ENCODE results near the gene EFL1. TPM values are rescaled to one million over a fixed set of nuclear protein-coding genes. Genes with fewer than 3 reads are reported as not detected.
"Not testable (repeated sequence)": the region's sequence is repeated elsewhere in the genome, so short reads cannot be mapped to it uniquely, and the experiment has no call there.

Gene EFL1
- total RNA-seq, 1 experiment from 2014 or later, result 29.1 TPM

- TF ChIP-seq CTCF (IDR thresholded peaks at IDR 0.05; ENCODE audit: unreplicated experiment), result no peak
- Mint-ChIP-seq H3K27me3 (ENCODE audit: unreplicated experiment) (no peaks in the 10 kb centered on the region), H3K4me1 (ENCODE audit: low read depth, unreplicated experiment) (no peaks in the 10 kb centered on the region), H3K27ac (ENCODE audit: unreplicated experiment) (no peak overlapping the region), H3K9me3 (ENCODE audit: low read depth, unreplicated experiment) (no peaks in the 10 kb centered on the region), H3K36me3 (ENCODE audit: insufficient read depth, unreplicated experiment) (no peaks in the 10 kb centered on the region), H3K4me3 (ENCODE audit: low read depth, unreplicated experiment) (no peak overlapping the region)
- no TSS peak for BruUV-seq (replicated peaks)
- CTCF ChIA-PET, result no interaction called here
- DNase-seq, result no peak
- intact Hi-C loops (cut with micrococcal nuclease; ENCODE audit: unreplicated experiment), result loop anchor here (10.0 kb wide), 1 partner anchor 1865 kb away; no protein-coding TSS in a partner anchor
Measured at GRCh38 chr15:82239685-82240391, 22.7 kb downstream of the EFL1 start.

GRCh38 chr15:82237944-82238534 is 24.5 kb downstream of the EFL1 start:
- H3K4me3 Mint-ChIP-seq (ENCODE audit: low read depth, unreplicated experiment); DNase-seq; H3K4me1 Mint-ChIP-seq (ENCODE audit: low read depth, unreplicated experiment); H3K27ac Mint-ChIP-seq (ENCODE audit: unreplicated experiment); H3K9me3 Mint-ChIP-seq (ENCODE audit: low read depth, unreplicated experiment); BruUV-seq (replicated peaks); CTCF ChIA-PET; H3K27me3 Mint-ChIP-seq (ENCODE audit: unreplicated experiment); H3K36me3 Mint-ChIP-seq (ENCODE audit: insufficient read depth, unreplicated experiment): not testable (repeated sequence)
- intact Hi-C loops (cut with micrococcal nuclease; ENCODE audit: unreplicated experiment), result loop anchor here (10.0 kb wide), 1 partner anchor 1867 kb away; no protein-coding TSS in a partner anchor

GRCh38 chr15:82231842-82232241 is 30.7 kb downstream of the EFL1 start:
- CTCF ChIA-PET, result no interaction called here
- H3K4me1 Mint-ChIP-seq (ENCODE audit: low read depth, unreplicated experiment), result no peaks in the 10 kb centered on the region
- intact Hi-C loops (cut with micrococcal nuclease; ENCODE audit: unreplicated experiment), result loop anchor here (10.0 kb wide), 1 partner anchor 1873 kb away; no protein-coding TSS in a partner anchor
- H3K4me3 Mint-ChIP-seq (ENCODE audit: low read depth, unreplicated experiment), result no peak overlapping the region
- BruUV-seq (replicated peaks), result no TSS peak
- no peak for TF ChIP-seq CTCF (IDR thresholded peaks at IDR 0.05; ENCODE audit: unreplicated experiment)
- peaks cover under 1% of the 10 kb centered on the region for H3K36me3 Mint-ChIP-seq (ENCODE audit: insufficient read depth, unreplicated experiment)
- H3K27me3 Mint-ChIP-seq (ENCODE audit: unreplicated experiment), result no peaks in the 10 kb centered on the region
- H3K27ac Mint-ChIP-seq (ENCODE audit: unreplicated experiment), result no peak overlapping the region
- no peaks in the 10 kb centered on the region for H3K9me3 Mint-ChIP-seq (ENCODE audit: low read depth, unreplicated experiment)
- no peak for DNase-seq

- no peaks in the 10 kb centered on the region for H3K4me1 Mint-ChIP-seq (ENCODE audit: low read depth, unreplicated experiment)
- H3K27ac Mint-ChIP-seq (ENCODE audit: unreplicated experiment), result no peak overlapping the region
- TF ChIP-seq CTCF (IDR thresholded peaks at IDR 0.05; ENCODE audit: unreplicated experiment), result no peak
- peaks cover 6% of the 10 kb centered on the region for H3K36me3 Mint-ChIP-seq (ENCODE audit: insufficient read depth, unreplicated experiment)
- no TSS peak for BruUV-seq (replicated peaks)
- H3K9me3 Mint-ChIP-seq (ENCODE audit: low read depth, unreplicated experiment), result no peaks in the 10 kb centered on the region
- H3K27me3 Mint-ChIP-seq (ENCODE audit: unreplicated experiment), result no peaks in the 10 kb centered on the region
- CTCF ChIA-PET, result no interaction called here
- H3K4me3 Mint-ChIP-seq (ENCODE audit: low read depth, unreplicated experiment), result no peak overlapping the region
- DNase-seq, result no peak
- intact Hi-C loops (cut with micrococcal nuclease; ENCODE audit: unreplicated experiment), result loop anchor here (10.0 kb wide), 1 partner anchor 1874 kb away; no protein-coding TSS in a partner anchor
Measured at GRCh38 chr15:82231233-82231632, 31.3 kb downstream of the EFL1 start.

- Mint-ChIP-seq H3K27ac (ENCODE audit: unreplicated experiment) (no peak overlapping the region), H3K4me3 (ENCODE audit: low read depth, unreplicated experiment) (no peak overlapping the region), H3K9me3 (ENCODE audit: low read depth, unreplicated experiment) (no peaks in the 10 kb centered on the region), H3K4me1 (ENCODE audit: low read depth, unreplicated experiment) (no peaks in the 10 kb centered on the region), H3K36me3 (ENCODE audit: insufficient read depth, unreplicated experiment) (peaks cover 9% of the 10 kb centered on the region), H3K27me3 (ENCODE audit: unreplicated experiment) (no peaks in the 10 kb centered on the region)
- no peak for DNase-seq
- BruUV-seq (replicated peaks), result no TSS peak
- no peak for TF ChIP-seq CTCF (IDR thresholded peaks at IDR 0.05; ENCODE audit: unreplicated experiment)
- CTCF ChIA-PET, result no interaction called here
- intact Hi-C loops (cut with micrococcal nuclease; ENCODE audit: unreplicated experiment), result no loop called here
Measured at GRCh38 chr15:82228750-82229149, 33.8 kb downstream of the EFL1 start.
